Middle frontal gyrus (tissue), 1 donor: ENCODE measurements around the gene DIP2C.
"Not testable (repeated sequence)": the region's sequence is repeated elsewhere in the genome, so short reads cannot be mapped to it uniquely, and the experiment has no call there.

Experiments used
- DNase-seq: peaks from one replicate; pipeline ENCODE4 v3.0.0-alpha.2; 2015; ENCODE audit warnings: low spot score; ENCODE audit errors: extremely low spot score

DIP2C gene

GRCh38 chr10:519716-520401, 169.6 kb downstream of the DIP2C start:
- no peak for DNase-seq

- no peak for DNase-seq
Measured at GRCh38 chr10:519055-519715, 170.3 kb downstream of the DIP2C start.

GRCh38 chr10:517872-518475, 171.5 kb downstream of the DIP2C start:
- DNase-seq = no peak

GRCh38 chr10:517241-517830, 172.1 kb downstream of the DIP2C start:
- DNase-seq = no peak

- DNase-seq = no peak
Measured at GRCh38 chr10:516764-517163, 172.7 kb downstream of the DIP2C start.

- DNase-seq = no peak
Measured at GRCh38 chr10:515674-516073, 173.8 kb downstream of the DIP2C start.

- peak; percentile 47 for DNase-seq
Measured at GRCh38 chr10:514137-514671, 175.3 kb downstream of the DIP2C start.

- no peak for DNase-seq
Measured at GRCh38 chr10:513393-513792, 176.1 kb downstream of the DIP2C start.

- not testable (repeated sequence) for DNase-seq
Measured at GRCh38 chr10:512661-513060, 176.8 kb downstream of the DIP2C start.

- DNase-seq = no peak
Measured at GRCh38 chr10:511849-512191, 177.6 kb downstream of the DIP2C start.

- peak; percentile 84 for DNase-seq
Measured at GRCh38 chr10:511101-511848, 178.2 kb downstream of the DIP2C start.

GRCh38 chr10:510415-510881, 179.0 kb downstream of the DIP2C start:
- DNase-seq = peak; percentile 46

GRCh38 chr10:509361-510102, 179.9 kb downstream of the DIP2C start:
- no peak for DNase-seq

- DNase-seq = no peak
Measured at GRCh38 chr10:508726-509125, 180.7 kb downstream of the DIP2C start.

- DNase-seq = no peak
Measured at GRCh38 chr10:507908-508444, 181.5 kb downstream of the DIP2C start.

GRCh38 chr10:507355-507699, 182.1 kb downstream of the DIP2C start:
- DNase-seq = no peak

GRCh38 chr10:506451-507354, 182.8 kb downstream of the DIP2C start:
- DNase-seq = no peak

GRCh38 chr10:505419-505818, 184.0 kb downstream of the DIP2C start:
- no peak for DNase-seq

GRCh38 chr10:504806-505205, 184.7 kb downstream of the DIP2C start:
- DNase-seq = no peak
